SH-SY5Y (cell line): ENCODE data around the gene GTF2IRD1.

Source experiments
- GATA2 ChIP-seq: IDR thresholded peaks from 2 replicates; pipeline ENCODE4 v1.6.1; 2011; ENCODE audit warnings: mild to moderate bottlenecking, low read depth, low read length
- GATA3 ChIP-seq: IDR thresholded peaks from 2 replicates; pipeline ENCODE4 v1.6.1; 2011; ENCODE audit warnings: low read depth, mild to moderate bottlenecking, low read length, moderate library complexity

GRCh38 chr7:74485611-74486010 lies 31.9 kb downstream of the GTF2IRD1 start:
- TF ChIP-seq GATA3, result no peak
- no peak for TF ChIP-seq GATA2
